Liver (tissue), 9 donors: ENCODE data around the gene RAB28. TPM values are rescaled to one million over a fixed set of nuclear protein-coding genes. Genes with fewer than 3 reads are reported as not detected.
"Not testable (repeated sequence)": the region's sequence is repeated elsewhere in the genome, so short reads cannot be mapped to it uniquely, and the experiment has no call there.

ENCODE experiments used
- DNase-seq: peaks from one replicate; pipeline ENCODE4 v3.0.0-alpha.2; 2017; ENCODE audit warnings: low spot score
- H3K27ac ChIP-seq, 2 donors: one replicate each; pipeline ENCODE4 v1.7.0; 2013; ENCODE audit warnings: inconsistent platforms in 2 of 2, low read length in 2 of 2, control low read depth in 1 of 2, low read depth in 1 of 2, mild to moderate bottlenecking in 1 of 2
- H3K27me3 ChIP-seq, 4 donors: one replicate each; pipeline versions ENCODE4 v1.6.1 to v1.7.0; 2013; ENCODE audit warnings: low read length in 3 of 4, inconsistent platforms in 1 of 4, mild to moderate bottlenecking in 1 of 4, moderate library complexity in 1 of 4; ENCODE audit not compliant: control insufficient read depth in 4 of 4, insufficient read depth in 4 of 4
- H3K36me3 ChIP-seq, 4 donors: one replicate each; pipeline versions ENCODE4 v1.6.1 to v1.7.0; 2013; ENCODE audit warnings: low read length in 3 of 4, mild to moderate bottlenecking in 3 of 4, low read depth in 1 of 4, moderate library complexity in 1 of 4; ENCODE audit not compliant: control insufficient read depth in 4 of 4, insufficient read depth in 3 of 4
- H3K4me1 ChIP-seq, 4 donors: one replicate each; pipeline versions ENCODE4 v1.6.1 to v1.7.0; 2013; ENCODE audit warnings: low read length in 3 of 4, mild to moderate bottlenecking in 3 of 4, moderate library complexity in 1 of 4; ENCODE audit not compliant: control insufficient read depth in 4 of 4, insufficient read depth in 4 of 4
- H3K4me3 ChIP-seq, 3 donors: one replicate each; pipeline versions ENCODE4 v1.6.1 to v1.7.0; 2013; ENCODE audit warnings: low read length in 3 of 3, control low read depth in 1 of 3, low read depth in 1 of 3, mild to moderate bottlenecking in 1 of 3
- H3K9ac ChIP-seq, 2 donors: one replicate each; pipeline ENCODE4 v1.7.0; 2013; ENCODE audit warnings: low read length in 2 of 2, mild to moderate bottlenecking in 2 of 2, moderate library complexity in 2 of 2, control low read depth in 1 of 2, low read depth in 1 of 2
- H3K9me3 ChIP-seq, 4 donors: one replicate each; pipeline versions ENCODE4 v1.6.1 to v1.7.0; 2013; ENCODE audit warnings: low read length in 3 of 4; ENCODE audit not compliant: control insufficient read depth in 4 of 4
- ATF3 ChIP-seq: IDR thresholded peaks from 2 replicates; pipeline ENCODE4 v1.6.1; 2016; ENCODE audit warnings: antibody characterized with exemption
- EGR1 ChIP-seq, 2 donors: IDR thresholded peaks; 2 replicates each; pipeline ENCODE4 v1.6.1; 2016 to 2018; ENCODE audit warnings: antibody characterized with exemption in 2 of 2, low read depth in 2 of 2
- FOXA1 ChIP-seq: IDR thresholded peaks from 2 replicates; pipeline ENCODE4 v1.6.1; 2016; ENCODE audit warnings: antibody characterized with exemption
- FOXA2 ChIP-seq: IDR thresholded peaks from 2 replicates; pipeline ENCODE4 v1.6.1; 2016; ENCODE audit warnings: antibody characterized with exemption
- GABPA ChIP-seq, 2 donors: IDR thresholded peaks in 1 of 2; conservative IDR thresholded peaks in 1 of 2; 2 replicates each; pipeline ENCODE4 v1.6.1; 2016; ENCODE audit warnings: antibody characterized with exemption in 2 of 2, mild to moderate bottlenecking in 1 of 2, moderate library complexity in 1 of 2
- HNF4A ChIP-seq, 2 donors: conservative IDR thresholded peaks; 2 replicates each; pipeline ENCODE4 v1.6.1; 2016; ENCODE audit warnings: antibody characterized with exemption in 2 of 2, mild to moderate bottlenecking in 2 of 2
- HNF4G ChIP-seq: IDR thresholded peaks from 2 replicates; pipeline ENCODE4 v1.6.1; 2016; ENCODE audit warnings: antibody characterized with exemption
- JUND ChIP-seq, 2 donors: IDR thresholded peaks; 2 replicates each; pipeline ENCODE4 v1.6.1; 2016; ENCODE audit warnings: antibody characterized with exemption in 2 of 2
- MAX ChIP-seq: IDR thresholded peaks from 2 replicates; pipeline ENCODE4 v1.6.1; 2016; ENCODE audit warnings: antibody characterized with exemption
- NR2F2 ChIP-seq: IDR thresholded peaks from 2 replicates; pipeline ENCODE4 v1.6.1; 2016; ENCODE audit warnings: antibody characterized with exemption
- RAD21 ChIP-seq, 2 donors: IDR thresholded peaks; 2 replicates each; pipeline ENCODE4 v1.6.1; 2016; ENCODE audit warnings: antibody characterized with exemption in 2 of 2, mild to moderate bottlenecking in 2 of 2
- RXRA ChIP-seq, 2 donors: IDR thresholded peaks; 2 replicates each; pipeline ENCODE4 v1.6.1; 2017 to 2018; ENCODE audit warnings: antibody characterized with exemption in 2 of 2, mild to moderate bottlenecking in 1 of 2
- SP1 ChIP-seq: IDR thresholded peaks from 2 replicates; pipeline ENCODE4 v1.6.1; 2018; ENCODE audit warnings: antibody characterized with exemption, mild to moderate bottlenecking
- TAF1 ChIP-seq: conservative IDR thresholded peaks from 2 replicates; pipeline ENCODE4 v1.6.1; 2016; ENCODE audit warnings: antibody characterized with exemption, mild to moderate bottlenecking
- YY1 ChIP-seq: IDR thresholded peaks from 2 replicates; pipeline ENCODE4 v1.6.1; 2016; ENCODE audit warnings: antibody characterized with exemption, mild to moderate bottlenecking
- WGBS: extraction: QIAGEN DNeasy Blood & Tissue Kit; methylation state at CpG from one replicate; pipeline ENCODE4 v1.1.7; 2013; 5-methylcytosine and 5-hydroxymethylcytosine counted together
- polyA plus RNA-seq, 2 donors: library from polyadenylated mRNA; stranded (reverse) in 1 of 2; unstranded in 1 of 2; fragments of 200-250 nt in 1 of 2; fragments of >200 nt in 1 of 2; fragmentation: Nextera tagmentation in 1 of 2; extraction: Ambion mirVana in 1 of 2; gene quantifications; one replicate each; pipeline versions ENCODE4 v1.2.1 to v1.2.3, GENCODE V29; 2013 to 2015
- total RNA-seq, 2 donors: library from RNA; depleted of rRNA; stranded (reverse); fragments of >200 nt; gene quantifications; one replicate each; pipeline ENCODE4 v1.2.3, GENCODE V29; 2014
- TF ChIP-seq, protein P1 (sequence below): IDR thresholded peaks from 2 replicates; pipeline ENCODE4 v1.6.1; 2016; ENCODE audit warnings: antibody characterized with exemption, mild to moderate bottlenecking
- TF ChIP-seq, protein P2 (sequence below): fragments of 150-350 bp; IDR thresholded peaks from 2 replicates; pipeline ENCODE4 v1.5.1; 2017; ENCODE audit warnings: improper control_type of control experiment, low read depth, low read length; ENCODE audit not compliant: missing input control
- TF ChIP-seq, protein P3 (sequence below): IDR thresholded peaks from 2 replicates; pipeline ENCODE4 v1.6.1; 2016; ENCODE audit warnings: antibody characterized with exemption
- donor health status: healthy.
- donor health status: healthy.
- donor health status: healthy.
- donor health status: healthy.
- donor health status: healthy.

RAB28 gene
- total and polyA plus RNA-seq, 4 donors = 3.9 to 7.7 (median 6.8) TPM

DNA sequence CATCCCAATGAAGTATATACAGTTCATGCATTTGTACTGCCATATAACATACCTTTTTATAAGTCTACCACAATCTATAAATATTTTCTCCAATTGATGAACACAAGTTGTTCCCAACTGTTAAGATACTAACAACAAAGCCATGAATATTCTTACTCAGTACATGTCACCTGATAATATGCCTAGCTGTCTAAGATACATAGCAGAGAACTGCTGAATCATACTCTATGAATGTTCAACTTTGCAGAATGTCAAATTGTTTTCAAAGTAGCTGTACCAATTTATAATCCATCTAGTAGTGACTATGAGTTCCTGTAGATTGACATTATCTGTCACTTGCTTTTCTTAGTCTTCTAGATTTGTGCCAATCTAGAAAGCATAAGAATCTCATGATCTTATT lies 84.9 kb downstream of the RAB28 start:
- TF ChIP-seq TAF1 (no peak), GABPA (IDR thresholded peaks at IDR 0.05 in 1 of 2, conservative IDR thresholded peaks at IDR 0.05 in 1 of 2) (no peak), FOXA1 (no peak), HNF4G (no peak), SP1 (no peak), FOXA2 (no peak), EGR1 (IDR thresholded peaks at IDR 0.05; ENCODE audit: low read depth in 2 of 2) (no peak), JUND (IDR thresholded peaks at IDR 0.05) (no peak), NR2F2 (no peak), YY1 (no peak), HNF4A (conservative IDR thresholded peaks at IDR 0.05) (no peak), RAD21 (IDR thresholded peaks at IDR 0.05) (no peak), ATF3 (no peak), MAX (no peak), RXRA (IDR thresholded peaks at IDR 0.05) (no peak)
- TF ChIP-seq, protein P1, sequence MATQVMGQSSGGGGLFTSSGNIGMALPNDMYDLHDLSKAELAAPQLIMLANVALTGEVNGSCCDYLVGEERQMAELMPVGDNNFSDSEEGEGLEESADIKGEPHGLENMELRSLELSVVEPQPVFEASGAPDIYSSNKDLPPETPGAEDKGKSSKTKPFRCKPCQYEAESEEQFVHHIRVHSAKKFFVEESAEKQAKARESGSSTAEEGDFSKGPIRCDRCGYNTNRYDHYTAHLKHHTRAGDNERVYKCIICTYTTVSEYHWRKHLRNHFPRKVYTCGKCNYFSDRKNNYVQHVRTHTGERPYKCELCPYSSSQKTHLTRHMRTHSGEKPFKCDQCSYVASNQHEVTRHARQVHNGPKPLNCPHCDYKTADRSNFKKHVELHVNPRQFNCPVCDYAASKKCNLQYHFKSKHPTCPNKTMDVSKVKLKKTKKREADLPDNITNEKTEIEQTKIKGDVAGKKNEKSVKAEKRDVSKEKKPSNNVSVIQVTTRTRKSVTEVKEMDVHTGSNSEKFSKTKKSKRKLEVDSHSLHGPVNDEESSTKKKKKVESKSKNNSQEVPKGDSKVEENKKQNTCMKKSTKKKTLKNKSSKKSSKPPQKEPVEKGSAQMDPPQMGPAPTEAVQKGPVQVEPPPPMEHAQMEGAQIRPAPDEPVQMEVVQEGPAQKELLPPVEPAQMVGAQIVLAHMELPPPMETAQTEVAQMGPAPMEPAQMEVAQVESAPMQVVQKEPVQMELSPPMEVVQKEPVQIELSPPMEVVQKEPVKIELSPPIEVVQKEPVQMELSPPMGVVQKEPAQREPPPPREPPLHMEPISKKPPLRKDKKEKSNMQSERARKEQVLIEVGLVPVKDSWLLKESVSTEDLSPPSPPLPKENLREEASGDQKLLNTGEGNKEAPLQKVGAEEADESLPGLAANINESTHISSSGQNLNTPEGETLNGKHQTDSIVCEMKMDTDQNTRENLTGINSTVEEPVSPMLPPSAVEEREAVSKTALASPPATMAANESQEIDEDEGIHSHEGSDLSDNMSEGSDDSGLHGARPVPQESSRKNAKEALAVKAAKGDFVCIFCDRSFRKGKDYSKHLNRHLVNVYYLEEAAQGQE = no peak
- TF ChIP-seq, protein P2, sequence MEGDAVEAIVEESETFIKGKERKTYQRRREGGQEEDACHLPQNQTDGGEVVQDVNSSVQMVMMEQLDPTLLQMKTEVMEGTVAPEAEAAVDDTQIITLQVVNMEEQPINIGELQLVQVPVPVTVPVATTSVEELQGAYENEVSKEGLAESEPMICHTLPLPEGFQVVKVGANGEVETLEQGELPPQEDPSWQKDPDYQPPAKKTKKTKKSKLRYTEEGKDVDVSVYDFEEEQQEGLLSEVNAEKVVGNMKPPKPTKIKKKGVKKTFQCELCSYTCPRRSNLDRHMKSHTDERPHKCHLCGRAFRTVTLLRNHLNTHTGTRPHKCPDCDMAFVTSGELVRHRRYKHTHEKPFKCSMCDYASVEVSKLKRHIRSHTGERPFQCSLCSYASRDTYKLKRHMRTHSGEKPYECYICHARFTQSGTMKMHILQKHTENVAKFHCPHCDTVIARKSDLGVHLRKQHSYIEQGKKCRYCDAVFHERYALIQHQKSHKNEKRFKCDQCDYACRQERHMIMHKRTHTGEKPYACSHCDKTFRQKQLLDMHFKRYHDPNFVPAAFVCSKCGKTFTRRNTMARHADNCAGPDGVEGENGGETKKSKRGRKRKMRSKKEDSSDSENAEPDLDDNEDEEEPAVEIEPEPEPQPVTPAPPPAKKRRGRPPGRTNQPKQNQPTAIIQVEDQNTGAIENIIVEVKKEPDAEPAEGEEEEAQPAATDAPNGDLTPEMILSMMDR = no peak
- TF ChIP-seq, protein P3, sequence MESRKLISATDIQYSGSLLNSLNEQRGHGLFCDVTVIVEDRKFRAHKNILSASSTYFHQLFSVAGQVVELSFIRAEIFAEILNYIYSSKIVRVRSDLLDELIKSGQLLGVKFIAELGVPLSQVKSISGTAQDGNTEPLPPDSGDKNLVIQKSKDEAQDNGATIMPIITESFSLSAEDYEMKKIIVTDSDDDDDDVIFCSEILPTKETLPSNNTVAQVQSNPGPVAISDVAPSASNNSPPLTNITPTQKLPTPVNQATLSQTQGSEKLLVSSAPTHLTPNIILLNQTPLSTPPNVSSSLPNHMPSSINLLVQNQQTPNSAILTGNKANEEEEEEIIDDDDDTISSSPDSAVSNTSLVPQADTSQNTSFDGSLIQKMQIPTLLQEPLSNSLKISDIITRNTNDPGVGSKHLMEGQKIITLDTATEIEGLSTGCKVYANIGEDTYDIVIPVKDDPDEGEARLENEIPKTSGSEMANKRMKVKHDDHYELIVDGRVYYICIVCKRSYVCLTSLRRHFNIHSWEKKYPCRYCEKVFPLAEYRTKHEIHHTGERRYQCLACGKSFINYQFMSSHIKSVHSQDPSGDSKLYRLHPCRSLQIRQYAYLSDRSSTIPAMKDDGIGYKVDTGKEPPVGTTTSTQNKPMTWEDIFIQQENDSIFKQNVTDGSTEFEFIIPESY = no peak
- H3K4me3 ChIP-seq = no peak overlapping the region
- no peaks in the 10 kb centered on the region for H3K9me3 ChIP-seq
- H3K9ac ChIP-seq = no peak overlapping the region
- no peaks in the 10 kb centered on the region for H3K36me3 ChIP-seq
- no peak overlapping the region for H3K27ac ChIP-seq
- no peaks in the 10 kb centered on the region for H3K27me3 ChIP-seq
- no peak for DNase-seq
- no peaks in the 10 kb centered on the region for H3K4me1 ChIP-seq

- Histone ChIP-seq H3K36me3 (no peaks in the 10 kb centered on the region), H3K4me3 (no peak overlapping the region), H3K9me3 (no peaks in the 10 kb centered on the region), H3K27ac (no peak overlapping the region), H3K9ac (no peak overlapping the region), H3K4me1 (no peaks in the 10 kb centered on the region), H3K27me3 (no peaks in the 10 kb centered on the region)
- DNase-seq = no peak
- TF ChIP-seq, protein P3 = no peak
- TF ChIP-seq TAF1 (no peak), SP1 (no peak)
- 68% methylated on average over 1 of the region's 1 CpG for WGBS
Measured at GRCh38 chr4:13396161-13396560, 88.0 kb downstream of the RAB28 start.

GRCh38 chr4:13389901-13390300 lies 94.2 kb downstream of the RAB28 start:
- H3K4me3 ChIP-seq, H3K27me3 ChIP-seq, H3K9ac ChIP-seq, H3K4me1 ChIP-seq, H3K9me3 ChIP-seq, DNase-seq, H3K36me3 ChIP-seq, H3K27ac ChIP-seq: not testable (repeated sequence)
- WGBS = 90% methylated on average over 4 of the region's 4 CpGs
